HepG2 (cell line): ENCODE measurements around the gene SIX5. TPM values are rescaled to one million over a fixed set of nuclear protein-coding genes. Genes with fewer than 3 reads are reported as not detected.

Experiments used
- ATAC-seq: fragments of 200-7000 bp; cut with Tn5 transposase; 3 replicates; pipeline ENCODE4 v1.9.1; 2020; ENCODE audit warnings: mild to moderate bottlenecking, moderate library complexity
- BruUV-seq: library from RNA; stranded (reverse); fragments of 400-500 nt; replicated peaks from 2 replicates; lab custom pipeline; 2021; lab: Mats Ljungman, UMichigan
- CTCF ChIA-PET: fragments of 300-600 bp; formaldehyde crosslinking; extraction: SDS; loops from one replicate; lab custom pipeline; 2021; ENCODE audit warnings: low total read pairs, inconsistent platforms, low intra/inter-chr PET ratio; lab: Yijun Ruan, JAX
- POLR2A ChIA-PET: fragments of 350-600 bp; sonication (Branson Sonifier 250); formaldehyde crosslinking; loops from one replicate; lab custom pipeline; 2020; ENCODE audit warnings: antibody characterized with exemption, inconsistent platforms; lab: Yijun Ruan, JAX
- DNase-seq: peaks from one replicate; pipeline ENCODE4 v3.0.0-alpha.2; 2015; ENCODE audit warnings: low spot score
- FAIRE-seq: peaks from 3 replicates; lab custom pipeline; 2011; peaks lifted over from hg19 to GRCh38; lab: Jason Lieb, UNC
- H2AFZ ChIP-seq: one replicate; pipeline ENCODE4 v1.6.1; 2011; ENCODE audit warnings: low read length, inconsistent platforms
- H3K27ac ChIP-seq: fragments of 300-600 bp; 3 replicates; pipeline ENCODE4 v1.8.0; 2011; ENCODE audit warnings: mixed run types, mild to moderate bottlenecking, mixed read lengths, low read length, inconsistent platforms; ENCODE audit not compliant: insufficient read depth; ENCODE audit errors: extremely low read length
- H3K27me3 ChIP-seq, 2 experiments: fragments of 200-600 bp in 1 of 2; 2 replicates in 1 of 2; 3 replicates in 1 of 2; pipeline versions ENCODE4 v1.6.0 to v1.8.0; 2011; ENCODE audit warnings: low read length in 2 of 2, mild to moderate bottlenecking in 2 of 2, moderate library complexity in 2 of 2, inconsistent platforms in 1 of 2; ENCODE audit not compliant: insufficient read depth in 2 of 2, control insufficient read depth in 1 of 2
- H3K36me3 ChIP-seq, 2 experiments: fragments of 200-600 bp in 1 of 2; replicated peaks in 1 of 2; 2 replicates in 1 of 2; 3 replicates in 1 of 2; pipeline versions ENCODE4 v1.5.1 to v1.8.0; 2011; ENCODE audit warnings: low read length in 2 of 2, inconsistent platforms in 1 of 2; ENCODE audit not compliant: insufficient read depth in 2 of 2, control insufficient read depth in 1 of 2
- H3K4me1 ChIP-seq: 2 replicates; pipeline ENCODE4 v1.5.1; 2012; ENCODE audit warnings: low read length, inconsistent platforms; ENCODE audit not compliant: insufficient read depth
- H3K4me2 ChIP-seq: 2 replicates; pipeline ENCODE4 v1.6.0; 2011; ENCODE audit warnings: low read depth, low read length, inconsistent platforms
- H3K4me3 ChIP-seq, 3 experiments: fragments of 200-600 bp in 1 of 3; sonication (generic), shearing (Covaris generic) in 1 of 3; replicated peaks in 1 of 3; 2 replicates each; pipeline ENCODE4 v1.5.1; 2011 to 2016; ENCODE audit warnings: low read length in 3 of 3, inconsistent platforms in 2 of 3, low read depth in 2 of 3, mild to moderate bottlenecking in 2 of 3, control low read depth in 1 of 3, mixed read lengths in 1 of 3; ENCODE audit not compliant: insufficient read depth in 1 of 3
- H3K79me2 ChIP-seq: one replicate; pipeline ENCODE4 v1.6.1; 2011; ENCODE audit warnings: low read length, inconsistent platforms; ENCODE audit not compliant: insufficient read depth
- H3K9ac ChIP-seq: 2 replicates; pipeline ENCODE4 v1.6.0; 2011; ENCODE audit warnings: mild to moderate bottlenecking, low read depth, low read length, inconsistent platforms; ENCODE audit not compliant: insufficient read depth
- H3K9me3 ChIP-seq: 2 replicates; pipeline ENCODE4 v1.5.1; 2012; ENCODE audit warnings: mild to moderate bottlenecking, low read length
- H4K20me1 ChIP-seq: 2 replicates; pipeline ENCODE4 v1.6.0; 2011; ENCODE audit warnings: inconsistent platforms, mild to moderate bottlenecking, low read length, moderate library complexity; ENCODE audit not compliant: insufficient read depth
- AGO2 ChIP-seq: fragments of 200-400 bp; formaldehyde crosslinking; optimal IDR thresholded peaks from 2 replicates; pipeline ENCODE3; 2017; ENCODE audit warnings: mild to moderate bottlenecking, low read depth, low read length, moderate library complexity
- ARHGAP35 ChIP-seq: sonication (generic); formaldehyde crosslinking; IDR thresholded peaks from 2 replicates; pipeline ENCODE4 v1.9.0; 2022; ENCODE audit warnings: mild to moderate bottlenecking, inconsistent platforms, moderate library complexity, missing genetic modification reagents, borderline replicate concordance
- CREB1 ChIP-seq, 2 experiments: fragments of 450-650 bp in 1 of 2; IDR thresholded peaks; 2 replicates each; pipeline ENCODE4 v1.6.1; 2016 to 2017; ENCODE audit warnings: control low read depth in 1 of 2, mild to moderate bottlenecking in 1 of 2, missing compliant biosample characterization in 1 of 2, missing genetic modification characterization in 1 of 2
- HNF1A ChIP-seq, 2 experiments: sonication (generic) in 1 of 2; formaldehyde crosslinking in 1 of 2; IDR thresholded peaks; 2 replicates each; pipeline versions ENCODE4 v1.4.0 to v1.6.1; 2016 to 2020; ENCODE audit warnings: borderline replicate concordance in 1 of 2, low read depth in 1 of 2, mild to moderate bottlenecking in 1 of 2, missing genetic modification reagents in 1 of 2
- HNRNPH1 ChIP-seq: fragments of 200-400 bp; formaldehyde crosslinking; optimal IDR thresholded peaks from 2 replicates; pipeline ENCODE3; 2017; ENCODE audit warnings: mild to moderate bottlenecking, low read depth, low read length
- LBX2 ChIP-seq: sonication (generic); formaldehyde crosslinking; IDR thresholded peaks from 2 replicates; pipeline ENCODE4 v1.5.0; 2020; ENCODE audit warnings: missing genetic modification reagents, mild to moderate bottlenecking, borderline replicate concordance
- SAP130 ChIP-seq: IDR thresholded peaks from 2 replicates; pipeline ENCODE4 v1.6.1; 2016; ENCODE audit warnings: low read depth
- SIN3A ChIP-seq: IDR thresholded peaks from 2 replicates; pipeline ENCODE4 v1.6.1; 2011; ENCODE audit warnings: low read depth, mild to moderate bottlenecking, control low read depth, low read length, borderline replicate concordance
- TCF12 ChIP-seq, 2 experiments: fragments of 450-650 bp in 1 of 2; sonication (generic) in 1 of 2; formaldehyde crosslinking in 1 of 2; IDR thresholded peaks; 2 replicates each; pipeline versions ENCODE4 v1.6.1 to v1.8.0; 2017 to 2022; ENCODE audit warnings: antibody characterized with exemption in 1 of 2, mild to moderate bottlenecking in 1 of 2, missing genetic modification reagents in 1 of 2, moderate library complexity in 1 of 2
- U2AF1 ChIP-seq: fragments of 200-400 bp; formaldehyde crosslinking; optimal IDR thresholded peaks from 2 replicates; pipeline ENCODE3; 2017; ENCODE audit warnings: mild to moderate bottlenecking, low read depth, low read length
- ZBTB49 ChIP-seq: sonication (generic); formaldehyde crosslinking; IDR thresholded peaks from 2 replicates; pipeline ENCODE4 v1.4.0; 2020; ENCODE audit warnings: missing genetic modification reagents, borderline replicate concordance
- ZNF205 ChIP-seq: IDR thresholded peaks from 2 replicates; pipeline ENCODE4 v1.6.1; 2018; ENCODE audit warnings: missing biosample characterization, missing genetic modification reagents
- ZNF333 ChIP-seq: sonication (generic); formaldehyde crosslinking; IDR thresholded peaks from 2 replicates; pipeline ENCODE4 v1.4.0; 2020; ENCODE audit warnings: mild to moderate bottlenecking, missing genetic modification reagents, borderline replicate concordance
- ZNF589 ChIP-seq: sonication (generic); formaldehyde crosslinking; conservative IDR thresholded peaks from 2 replicates; pipeline ENCODE4 v1.8.0; 2022; ENCODE audit warnings: mild to moderate bottlenecking, moderate library complexity, missing genetic modification reagents
- ZNF749 ChIP-seq: sonication (generic); formaldehyde crosslinking; IDR thresholded peaks from 2 replicates; pipeline ENCODE4 v1.8.0; 2022; ENCODE audit warnings: mild to moderate bottlenecking, missing genetic modification reagents, moderate library complexity, borderline replicate concordance
- ZNF776 ChIP-seq: sonication (generic); formaldehyde crosslinking; IDR thresholded peaks from 2 replicates; pipeline ENCODE4 v1.4.0; 2020; ENCODE audit warnings: mild to moderate bottlenecking, missing genetic modification reagents
- WGBS: methylation state at CpG from one replicate; pipeline ENCODE4 v1.1.6; 2017; ENCODE audit warnings: low lambda C conversion rate; 5-methylcytosine and 5-hydroxymethylcytosine counted together
- in situ Hi-C: cut with HindIII; loops from 2 replicates; pipeline ENCODE4 v1.10.0; 2017; ENCODE audit warnings: low pct_unique_long_range_greater_than_20kb; ENCODE audit not compliant: extremely low pct_ligation_motif_present
- intact Hi-C: fragments of 100-400 bp; cut with micrococcal nuclease; formaldehyde crosslinking; loops from one replicate; pipeline ENCODE4 v1.10.0; 2022; ENCODE audit not compliant: unreplicated experiment
- polyA plus RNA-seq, 8 experiments: library from polyadenylated mRNA; depleted of rRNA in 3 of 8; stranded (reverse) in 7 of 8; unstranded in 1 of 8; fragments of >200 nt; fragmentation: Illumina TruSeq in 4 of 8; extraction: Trizol in 4 of 8; gene quantifications; 2 replicates each; pipeline versions ENCODE4 v1.2.1 to v1.2.3, GENCODE V29; 2011 to 2016; ENCODE audit warnings: low read depth in 4 of 8, missing spikeins in 1 of 8, mixed read lengths in 1 of 8; ENCODE audit not compliant: insufficient read depth in 1 of 8
- total RNA-seq, 5 experiments: library from RNA; depleted of rRNA; stranded (reverse); fragments of >200 nt; fragmentation: Illumina TruSeq; extraction: Trizol; gene quantifications; 2 replicates each; pipeline ENCODE4 v1.2.3, GENCODE V29; 2016; ENCODE audit warnings: low read depth in 1 of 5

SIX5 gene
- total and polyA plus RNA-seq, 2 of the 13 experiments (the other 11 are each of a cell fraction or from before 2014, with no cell fraction given) = 7.7 to 10.5 TPM

GRCh38 chr19:45766296-45766868 is 2.7 kb downstream of the SIX5 start:
- H3K27ac ChIP-seq = no peak overlapping the region
- H2AFZ ChIP-seq = no peak overlapping the region
- H4K20me1 ChIP-seq = no peaks in the 10 kb centered on the region
- ChIA-PET CTCF (no interaction called here), POLR2A (interaction anchor here (0.8 to 4.7 kb wide), 9 partner anchors 7 to 98 kb away, joined by 3 to 35 read pairs (median 9); partner anchors contain the start of genes DMWD, FBXO46, FOXA3 and QPCTL)
- no peaks in the 10 kb centered on the region for H3K9me3 ChIP-seq
- peaks cover 16% of the 10 kb centered on the region for H3K4me1 ChIP-seq
- H3K36me3 ChIP-seq = no peaks in the 10 kb centered on the region
- DNase-seq (no peak), ATAC-seq (no peak), FAIRE-seq (no peak)
- 80% methylated on average over 11 of the region's 17 CpGs for WGBS
- H3K9ac ChIP-seq = peak overlapping the region; percentile 91
- in situ Hi-C loops (no loop called here), intact Hi-C loops (loop anchor here (5.0 kb wide), 1 partner anchor 34 kb away; the partner anchor contains the start of genes FBXO46 and MEIOSIN)
- peaks cover 8 to 17% of the 10 kb centered on the region in 2 experiments; a peak in 3 of 5 replicates for H3K27me3 ChIP-seq
- peaks cover 3% of the 10 kb centered on the region for H3K79me2 ChIP-seq
- BruUV-seq = no TSS peak
- H3K4me2 ChIP-seq = peak overlapping the region; percentile 93
- H3K4me3 ChIP-seq = peak overlapping the region; percentile 75 to 87 (median 76); a peak in 5 of 6 replicates
- no peak for TF ChIP-seq HNRNPH1
- no peak for TF ChIP-seq U2AF1
- no peak for TF ChIP-seq CREB1 (IDR thresholded peaks at IDR 0.05)
- TF ChIP-seq CREB1 (CRISPR knock-in tag; IDR thresholded peaks at IDR 0.05) = no peak
- TF ChIP-seq ZNF749 = no peak
- no peak for TF ChIP-seq SAP130 (CRISPR knock-in tag)
- TF ChIP-seq TCF12 (IDR thresholded peaks at IDR 0.05) = no peak
- 0 out of 2 replicates have a peak, but pooled peaks have one; percentile 35 for TF ChIP-seq TCF12 (CRISPR knock-in tag; IDR thresholded peaks at IDR 0.05)
- no peak for TF ChIP-seq ARHGAP35 (CRISPR knock-in tag)
- TF ChIP-seq SIN3A = no peak
- 0 out of 2 replicates have a peak, but pooled peaks have one; percentile 30 for TF ChIP-seq ZNF776 (CRISPR knock-in tag)
- TF ChIP-seq ZNF589 = no peak
- TF ChIP-seq AGO2 = peak; percentile 4
- 0 out of 2 replicates have a peak, but pooled peaks have one; percentile 47 for TF ChIP-seq ZNF333 (CRISPR knock-in tag)
- TF ChIP-seq LBX2 (CRISPR knock-in tag) = no peak
- TF ChIP-seq ZNF205 (CRISPR knock-in tag) = no peak
- no peak for TF ChIP-seq HNF1A (IDR thresholded peaks at IDR 0.05; ENCODE audit: low read depth)
- TF ChIP-seq HNF1A (CRISPR knock-in tag; IDR thresholded peaks at IDR 0.05; ENCODE audit: borderline replicate concordance) = no peak
- TF ChIP-seq ZBTB49 = no peak
